SK-N-SH (cell line): ENCODE measurements around the gene MMUT. TPM values are rescaled to one million over a fixed set of nuclear protein-coding genes. Genes with fewer than 3 reads are reported as not detected.
A peak's percentile ranks its signal among the peaks of the same experiment; 100 is the strongest.

Experiments used
- CTCF ChIA-PET: fragments of 300-600, 350-600 bp; formaldehyde crosslinking; extraction: SDS; loops from one replicate; lab custom pipeline; 2021; lab: Yijun Ruan, JAX
- POLR2A ChIA-PET: fragments of 350-600 bp; sonication (Branson Sonifier 250); formaldehyde crosslinking; extraction: SDS; loops from one replicate; lab custom pipeline; 2020; ENCODE audit warnings: antibody characterized with exemption, inconsistent platforms; lab: Yijun Ruan, JAX
- DNase-seq: peaks from one replicate; pipeline ENCODE4 v3.0.0; 2012
- H2AFZ ChIP-seq: fragments of 200-600 bp; sonication (generic); 2 replicates; pipeline ENCODE4 v1.8.1; 2016; ENCODE audit warnings: antibody characterized with exemption, mild to moderate bottlenecking, low read depth
- H3F3A ChIP-seq: fragments of 200-600 bp; sonication (generic); replicated peaks from 2 replicates; pipeline ENCODE3; 2016; ENCODE audit warnings: antibody characterized with exemption, mild to moderate bottlenecking; ENCODE audit not compliant: insufficient read depth
- H3K27ac ChIP-seq, 2 experiments: fragments of 200-500 bp in 1 of 2; fragments of 200-600 bp in 1 of 2; sonication (Bioruptor generic) in 1 of 2; sonication (generic), shearing (Covaris generic) in 1 of 2; 2 replicates each; pipeline versions ENCODE4 v1.5.1 to v1.6.1; 2014 to 2016; ENCODE audit warnings: low read depth in 2 of 2, inconsistent platforms in 1 of 2, low read length in 1 of 2, mild to moderate bottlenecking in 1 of 2, mixed read lengths in 1 of 2
- H3K27me3 ChIP-seq: fragments of 200-600 bp; sonication (generic), shearing (Covaris generic); 2 replicates; pipeline ENCODE4 v1.6.1; 2016; ENCODE audit warnings: mixed run types; ENCODE audit not compliant: insufficient read depth
- H3K36me3 ChIP-seq, 2 experiments: fragments of 200-500 bp in 1 of 2; fragments of 200-600 bp in 1 of 2; sonication (Bioruptor generic) in 1 of 2; sonication (generic) in 1 of 2; replicated peaks in 1 of 2; 2 replicates each; pipeline versions ENCODE3 to v1.5.1; 2014 to 2016; ENCODE audit warnings: low read length in 1 of 2, mild to moderate bottlenecking in 1 of 2; ENCODE audit not compliant: insufficient read depth in 2 of 2, control insufficient read depth in 1 of 2
- H3K4me1 ChIP-seq, 2 experiments: fragments of 200-500 bp in 1 of 2; fragments of 200-600 bp in 1 of 2; sonication (Bioruptor generic) in 1 of 2; sonication (generic), shearing (Covaris generic) in 1 of 2; 2 replicates each; pipeline versions ENCODE4 v1.5.1 to v1.6.1; 2014 to 2016; ENCODE audit warnings: low read depth in 1 of 2, low read length in 1 of 2, mixed run types in 1 of 2; ENCODE audit not compliant: insufficient read depth in 2 of 2, control insufficient read depth in 1 of 2
- H3K4me2 ChIP-seq: fragments of 200-600 bp; sonication (generic), shearing (Covaris generic); 2 replicates; pipeline ENCODE4 v1.6.1; 2017; ENCODE audit warnings: mixed run types
- H3K4me3 ChIP-seq, 2 experiments: fragments of 200-500 bp in 1 of 2; fragments of 200-600 bp in 1 of 2; sonication (Bioruptor generic) in 1 of 2; sonication (generic), shearing (Covaris generic) in 1 of 2; 2 replicates each; pipeline versions ENCODE4 v1.5.1 to v1.8.1; 2014 to 2016; ENCODE audit warnings: low read depth in 2 of 2, inconsistent platforms in 1 of 2, low read length in 1 of 2, mild to moderate bottlenecking in 1 of 2, mixed read lengths in 1 of 2, moderate library complexity in 1 of 2
- H3K79me2 ChIP-seq: fragments of 200-600 bp; sonication (generic); 2 replicates; pipeline ENCODE4 v1.8.1; 2017; ENCODE audit warnings: mild to moderate bottlenecking; ENCODE audit not compliant: insufficient read depth
- H3K9ac ChIP-seq: fragments of 200-600 bp; sonication (generic); 2 replicates; pipeline ENCODE4 v1.6.1; 2017; ENCODE audit warnings: mixed run types
- H3K9me2 ChIP-seq: fragments of 200-600 bp; sonication (generic); 2 replicates; pipeline ENCODE4 v1.6.1; 2017; ENCODE audit warnings: mixed run types
- H3K9me3 ChIP-seq: fragments of 200-600 bp; sonication (generic); 2 replicates; pipeline ENCODE4 v1.6.1; 2017; ENCODE audit warnings: mixed run types, mild to moderate bottlenecking, moderate library complexity
- H4K20me1 ChIP-seq: fragments of 200-600 bp; sonication (generic); 2 replicates; pipeline ENCODE4 v1.6.1; 2017; ENCODE audit warnings: mild to moderate bottlenecking, mixed run types; ENCODE audit not compliant: insufficient read depth
- CHD2 ChIP-seq: fragments of 150-350 bp; IDR thresholded peaks from 2 replicates; pipeline ENCODE4 v1.6.1; 2018; ENCODE audit warnings: low read length; ENCODE audit not compliant: partially characterized antibody
- CTCF ChIP-seq: fragments of 200-600 bp; sonication (generic); IDR thresholded peaks from 2 replicates; pipeline ENCODE4 v1.6.1; 2017; ENCODE audit warnings: antibody characterized with exemption, mild to moderate bottlenecking, moderate library complexity
- EP300 ChIP-seq, 2 experiments: IDR thresholded peaks; 2 replicates each; pipeline versions ENCODE4 v1.4.0 to v1.6.1; 2012; ENCODE audit warnings: borderline replicate concordance in 1 of 2, low read depth in 1 of 2, low read length in 1 of 2
- EZH2phosphoT487 ChIP-seq: fragments of 200-600 bp; sonication (generic); IDR thresholded peaks from 2 replicates; pipeline ENCODE4 v1.6.1; 2017; ENCODE audit warnings: low read depth, mixed run types, mild to moderate bottlenecking, antibody characterized with exemption, moderate library complexity, borderline replicate concordance
- FOXJ3 ChIP-seq: sonication (generic); formaldehyde crosslinking; IDR thresholded peaks from 2 replicates; pipeline ENCODE4 v1.5.1; 2020; ENCODE audit warnings: mild to moderate bottlenecking, missing genetic modification reagents
- FOXM1 ChIP-seq: IDR thresholded peaks from 2 replicates; pipeline ENCODE4 v1.4.0; 2012; ENCODE audit warnings: low read depth, mild to moderate bottlenecking
- GABPA ChIP-seq: IDR thresholded peaks from 2 replicates; pipeline ENCODE4 v1.4.0; 2012; ENCODE audit warnings: low read depth, mild to moderate bottlenecking
- NRF1 ChIP-seq: IDR thresholded peaks from 2 replicates; pipeline ENCODE4 v1.6.1; 2012; ENCODE audit warnings: low read depth, mild to moderate bottlenecking, low read length
- RAD21 ChIP-seq: IDR thresholded peaks from 2 replicates; pipeline ENCODE4 v1.6.1; 2012; ENCODE audit warnings: mild to moderate bottlenecking, low read length
- RCOR1 ChIP-seq: fragments of 150-350 bp; IDR thresholded peaks from 2 replicates; pipeline ENCODE4 v1.6.1; 2017; ENCODE audit warnings: antibody characterized with exemption, low read length
- REST ChIP-seq: IDR thresholded peaks from 2 replicates; pipeline ENCODE4 v1.6.1; 2012; ENCODE audit warnings: mild to moderate bottlenecking, low read depth, low read length, moderate library complexity
- SIN3A ChIP-seq: IDR thresholded peaks from 2 replicates; pipeline ENCODE4 v1.6.1; 2012; ENCODE audit warnings: low read depth, mild to moderate bottlenecking, low read length, moderate library complexity, borderline replicate concordance
- YY1 ChIP-seq: IDR thresholded peaks from 2 replicates; pipeline ENCODE4 v1.4.0; 2012; ENCODE audit warnings: low read depth, mild to moderate bottlenecking
- WGBS: methylation state at CpG from one replicate; pipeline ENCODE4 v1.1.6; 2017; ENCODE audit warnings: low lambda C conversion rate; 5-methylcytosine and 5-hydroxymethylcytosine counted together
- polyA plus RNA-seq, 3 experiments: library from polyadenylated mRNA; depleted of rRNA; stranded (reverse); fragments of >200 nt; gene quantifications; 2 replicates each; pipeline ENCODE4 v1.2.3, GENCODE V29; 2012

Gene MMUT
- polyA plus RNA-seq, 1 of the 3 experiments (the other 2 are of a cell fraction), result 6.7 TPM

- peaks cover 4 to 5% of the 10 kb centered on the region in 2 experiments for H3K36me3 ChIP-seq
- TF ChIP-seq EP300 (IDR thresholded peaks at IDR 0.05; ENCODE audit: borderline replicate concordance in 1 of 2, low read depth in 1 of 2, low read length in 1 of 2), result no peak
- no peak for TF ChIP-seq FOXJ3 (CRISPR knock-in tag)
- TF ChIP-seq GABPA, result no peak
- TF ChIP-seq REST, result no peak
- no peak for TF ChIP-seq FOXM1
- no peak for TF ChIP-seq SIN3A
- no peak for TF ChIP-seq EZH2phosphoT487
- no peak for TF ChIP-seq NRF1
- no peak for TF ChIP-seq YY1
- no peak for TF ChIP-seq CTCF
- no peak for TF ChIP-seq CHD2
- TF ChIP-seq RAD21, result no peak
- no peak for TF ChIP-seq RCOR1
- H3K79me2 ChIP-seq, result peaks cover 84% of the 10 kb centered on the region
- 0% methylated on average over 4 of the region's 4 CpGs for WGBS
- peaks cover 0 to 3% of the 10 kb centered on the region in 2 experiments; a peak in 2 of 4 replicates for H3K4me1 ChIP-seq
- no peaks in the 10 kb centered on the region for H3F3A ChIP-seq
- no peaks in the 10 kb centered on the region for H3K27me3 ChIP-seq
- H3K9ac ChIP-seq, result peak overlapping the region; percentile 85
- no peak for DNase-seq
- POLR2A ChIA-PET, result no interaction called here
- peak overlapping the region; percentile 96 for H2AFZ ChIP-seq
- CTCF ChIA-PET, result no interaction called here
- peak overlapping the region; percentile 94 to 95 for H3K4me3 ChIP-seq
- H3K9me3 ChIP-seq, result no peaks in the 10 kb centered on the region; the same call in 1 of the 2 replicates
- no peaks in the 10 kb centered on the region for H4K20me1 ChIP-seq
- peak overlapping the region; percentile 46 to 48 for H3K27ac ChIP-seq
- H3K9me2 ChIP-seq, result no peaks in the 10 kb centered on the region
- H3K4me2 ChIP-seq, result peak overlapping the region; percentile 94
These were observed 537 bp upstream of the MMUT start for GRCh38 chr6:49463612-49463967.
